ENCODE measurements around the gene FSTL5.

The FSTL5 gene

GRCh38 chr4:161419822-161420221, 744.0 kb downstream of the FSTL5 start:
- no peak for DNase-seq

- DNase-seq: no peak
Observed at GRCh38 chr4:161411901-161412300, 751.9 kb downstream of the FSTL5 start.

- DNase-seq: no peak
Observed at GRCh38 chr4:161404346-161405110, 759.3 kb downstream of the FSTL5 start.

GRCh38 chr4:161403781-161404180, 760.0 kb downstream of the FSTL5 start:
- DNase-seq: no peak

- DNase-seq: no peak
Observed at GRCh38 chr4:161393602-161394001, 770.2 kb downstream of the FSTL5 start.

GRCh38 chr4:161382655-161383054, 781.1 kb downstream of the FSTL5 start:
- no peak for DNase-seq

GRCh38 chr4:161376275-161376674, 787.5 kb downstream of the FSTL5 start:
- DNase-seq: no peak

- DNase-seq: no peak
Observed at GRCh38 chr4:161364681-161365080, 799.1 kb downstream of the FSTL5 start.

- DNase-seq: no peak
Observed at GRCh38 chr4:161360982-161361381, 802.8 kb downstream of the FSTL5 start.

GRCh38 chr4:161359491-161359890, 804.3 kb downstream of the FSTL5 start:
- no peak for DNase-seq

GRCh38 chr4:161356351-161356750, 807.4 kb downstream of the FSTL5 start:
- no peak for DNase-seq

- DNase-seq: no peak
Observed at GRCh38 chr4:161350946-161351345, 812.9 kb downstream of the FSTL5 start.

- DNase-seq: no peak
Observed at GRCh38 chr4:161345741-161346140, 818.1 kb downstream of the FSTL5 start.

- no peak for DNase-seq
Observed at GRCh38 chr4:161343569-161343950, 820.2 kb downstream of the FSTL5 start.

GRCh38 chr4:161342881-161343568, 820.8 kb downstream of the FSTL5 start:
- DNase-seq: no peak

GRCh38 chr4:161336621-161337020, 827.2 kb downstream of the FSTL5 start:
- no peak for DNase-seq

GRCh38 chr4:161336016-161336530, 827.7 kb downstream of the FSTL5 start:
- DNase-seq: no peak

Data from activated T-cell treated with anti-CD3 and anti-CD28 coated beads for 4 hours (primary cell).